SK-N-MC (cell line): ENCODE data around the gene MKRN3.
"Not testable (repeated sequence)": the region's sequence is repeated elsewhere in the genome, so short reads cannot be mapped to it uniquely, and the experiment has no call there.

Experiments used
- DNase-seq: peaks from one replicate; pipeline ENCODE4 v3.0.0-alpha.2; 2011; ENCODE audit warnings: low read depth, low spot score
- H3K27ac ChIP-seq: fragments of 200-600 bp; sonication (generic); 2 replicates; pipeline ENCODE4 v1.5.1; 2016; ENCODE audit warnings: mixed run types
- H3K36me3 ChIP-seq: fragments of 200-600 bp; sonication (generic); 2 replicates; pipeline ENCODE4 v1.6.1; 2017; ENCODE audit warnings: antibody characterized with exemption, low read length, mixed read lengths; ENCODE audit not compliant: insufficient read depth
- H3K4me3 ChIP-seq: fragments of 200-600 bp; sonication (generic); 2 replicates; pipeline ENCODE4 v1.5.1; 2016
- H3K9ac ChIP-seq: fragments of 200-600 bp; sonication (generic); 2 replicates; pipeline ENCODE4 v1.8.0; 2017; ENCODE audit warnings: mixed run types, mixed read lengths; ENCODE audit not compliant: insufficient read length
- H3K9me3 ChIP-seq: fragments of 200-600 bp; sonication (generic); 2 replicates; pipeline ENCODE4 v1.6.1; 2017; ENCODE audit warnings: low read depth, mild to moderate bottlenecking, antibody characterized with exemption, low read length, moderate library complexity, mixed read lengths
- EZH2 ChIP-seq: fragments of 200-600 bp; sonication (generic); IDR thresholded peaks from one replicate; pipeline ENCODE4 v1.6.1; 2017; ENCODE audit warnings: antibody characterized with exemption
- FOXP2 ChIP-seq: optimal IDR thresholded peaks from 2 replicates; pipeline ENCODE3; 2011; ENCODE audit warnings: mild to moderate bottlenecking, moderate library complexity; ENCODE audit not compliant: insufficient read depth; ENCODE audit errors: extremely low read length, control extremely low read depth
- POLR2AphosphoS5 ChIP-seq: IDR thresholded peaks from 2 replicates; pipeline ENCODE4 v1.6.1; 2012; ENCODE audit warnings: mild to moderate bottlenecking, low read depth, low read length, borderline replicate concordance

MKRN3 gene

GRCh38 chr15:23596736-23597135, 31.3 kb downstream of the MKRN3 start:
- Histone ChIP-seq H3K9ac (no peak overlapping the region), H3K4me3 (no peak overlapping the region), H3K36me3 (no peaks in the 10 kb centered on the region), H3K27ac (no peak overlapping the region), H3K9me3 (no peaks in the 10 kb centered on the region)
- no peak for TF ChIP-seq POLR2AphosphoS5
- no peak for TF ChIP-seq FOXP2
- TF ChIP-seq EZH2: no peak
- no peak for DNase-seq

GRCh38 chr15:23597278-23597677, 31.8 kb downstream of the MKRN3 start:
- H3K4me3 ChIP-seq, H3K9ac ChIP-seq, H3K36me3 ChIP-seq, H3K9me3 ChIP-seq, H3K27ac ChIP-seq, DNase-seq: not testable (repeated sequence)

DNA sequence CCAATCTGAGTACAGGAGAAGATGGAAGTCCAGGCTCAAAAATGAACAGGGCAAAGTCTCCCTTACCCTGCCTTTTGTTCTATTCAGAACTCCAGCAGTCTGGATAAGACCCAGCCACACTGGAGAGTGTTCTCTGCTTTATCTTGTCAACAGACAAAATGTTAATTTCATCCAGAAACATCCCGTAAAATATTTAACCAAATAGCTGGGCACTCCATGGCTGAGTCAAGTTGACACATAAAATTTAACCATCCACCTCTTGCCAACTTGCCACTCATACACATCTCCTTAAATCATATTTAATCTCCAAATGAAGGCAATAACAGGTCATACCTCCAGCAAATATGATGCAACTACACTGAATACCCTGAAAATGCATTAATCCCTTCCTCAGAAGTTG, 33.6 kb downstream of the MKRN3 start:
- Histone ChIP-seq H3K36me3 (no peaks in the 10 kb centered on the region), H3K9me3 (no peaks in the 10 kb centered on the region), H3K9ac (no peak overlapping the region), H3K4me3 (no peak overlapping the region), H3K27ac (no peak overlapping the region)
- no peak for DNase-seq
- TF ChIP-seq FOXP2 (no peak), EZH2 (no peak), POLR2AphosphoS5 (no peak)

- Histone ChIP-seq H3K9ac (no peak overlapping the region), H3K9me3 (no peaks in the 10 kb centered on the region), H3K36me3 (no peaks in the 10 kb centered on the region), H3K27ac (no peak overlapping the region), H3K4me3 (no peak overlapping the region)
- TF ChIP-seq EZH2 (no peak), POLR2AphosphoS5 (no peak), FOXP2 (no peak)
- no peak for DNase-seq
Measured at GRCh38 chr15:23602124-23602523, 36.6 kb downstream of the MKRN3 start.

- Histone ChIP-seq H3K36me3 (no peaks in the 10 kb centered on the region), H3K9ac (no peak overlapping the region), H3K9me3 (no peaks in the 10 kb centered on the region), H3K4me3 (no peak overlapping the region), H3K27ac (no peak overlapping the region)
- DNase-seq: no peak
- no peak for TF ChIP-seq POLR2AphosphoS5
- no peak for TF ChIP-seq EZH2
- no peak for TF ChIP-seq FOXP2
Measured at GRCh38 chr15:23606226-23606625, 40.8 kb downstream of the MKRN3 start.

GRCh38 chr15:23616536-23616935, 51.1 kb downstream of the MKRN3 start:
- Histone ChIP-seq H3K36me3 (no peaks in the 10 kb centered on the region), H3K9ac (no peak overlapping the region), H3K4me3 (no peak overlapping the region), H3K27ac (no peak overlapping the region), H3K9me3 (no peaks in the 10 kb centered on the region)
- no peak for TF ChIP-seq FOXP2
- TF ChIP-seq POLR2AphosphoS5: no peak
- TF ChIP-seq EZH2: no peak
- DNase-seq: no peak
